Tibial nerve (tissue), 4 donors: Measurements from ENCODE around the gene FYB2.

Source experiments
- CTCF ChIP-seq, 5 experiments: fragments of 200-600 bp in 3 of 5; fragments of 450-650 bp in 2 of 5; sonication (generic) in 3 of 5; IDR thresholded peaks; one replicate each; pipeline ENCODE4 v1.5.1; 2016 to 2019; ENCODE audit warnings: antibody characterized with exemption in 5 of 5, mild to moderate bottlenecking in 3 of 5, moderate library complexity in 2 of 5
- EP300 ChIP-seq, 2 donors: sonication (generic); formaldehyde crosslinking; IDR thresholded peaks; one replicate each; pipeline ENCODE4 v1.6.1; 2017; ENCODE audit warnings: antibody characterized with exemption in 2 of 2, mild to moderate bottlenecking in 1 of 2
- POLR2A ChIP-seq, 2 donors: fragments of 450-650 bp; IDR thresholded peaks; one replicate each; pipeline ENCODE4 v1.6.1; 2017; ENCODE audit warnings: antibody characterized with exemption in 2 of 2, mild to moderate bottlenecking in 2 of 2, moderate library complexity in 2 of 2

- TF ChIP-seq CTCF (IDR thresholded peaks at IDR 0.05) (no peak), POLR2A (IDR thresholded peaks at IDR 0.05) (no peak), EP300 (IDR thresholded peaks at IDR 0.05) (no peak)
Measured at GRCh38 chr1:56754708-56755479, 64.3 kb downstream of the FYB2 start.
